NCI-H2171 treated with DMSO at 0.1 percent for 48 hours (cell line): ENCODE measurements around the gene CNTF.
A peak's percentile ranks its signal among the peaks of the same experiment; 100 is the strongest.
"Not testable (repeated sequence)": the region's sequence is repeated elsewhere in the genome, so short reads cannot be mapped to it uniquely, and the experiment has no call there.

Source experiments
- DNase-seq: peaks from one replicate; lab custom pipeline; 2025; lab: John Stamatoyannopoulos, UW

The CNTF gene, protein sequence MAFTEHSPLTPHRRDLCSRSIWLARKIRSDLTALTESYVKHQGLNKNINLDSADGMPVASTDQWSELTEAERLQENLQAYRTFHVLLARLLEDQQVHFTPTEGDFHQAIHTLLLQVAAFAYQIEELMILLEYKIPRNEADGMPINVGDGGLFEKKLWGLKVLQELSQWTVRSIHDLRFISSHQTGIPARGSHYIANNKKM

DNA sequence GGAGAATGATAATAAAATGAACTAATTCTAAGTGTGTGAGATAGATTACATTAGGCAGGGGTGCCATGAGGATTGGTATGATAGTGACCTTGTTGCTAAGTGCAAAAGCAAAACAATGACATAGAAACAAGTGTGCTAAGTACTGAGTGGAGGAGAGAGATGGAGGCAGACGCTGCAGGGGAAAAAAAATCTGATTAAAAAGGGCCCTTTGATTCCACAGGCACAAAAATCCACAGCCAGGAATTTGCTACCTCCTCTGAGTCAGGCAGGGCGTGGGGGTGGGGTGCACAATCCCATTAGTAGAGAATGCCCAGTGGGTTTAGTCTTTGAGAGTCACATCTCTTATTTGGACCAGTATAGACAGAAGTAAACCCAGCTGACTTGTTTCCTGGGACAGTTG is at the start of gene CNTF:
Gene CNTF, plus strand, starts transcription at position 322 of the 400 bp plus-strand sequence. CDS start 88 bp downstream, outside the sequence.
- no peak for DNase-seq

DNA sequence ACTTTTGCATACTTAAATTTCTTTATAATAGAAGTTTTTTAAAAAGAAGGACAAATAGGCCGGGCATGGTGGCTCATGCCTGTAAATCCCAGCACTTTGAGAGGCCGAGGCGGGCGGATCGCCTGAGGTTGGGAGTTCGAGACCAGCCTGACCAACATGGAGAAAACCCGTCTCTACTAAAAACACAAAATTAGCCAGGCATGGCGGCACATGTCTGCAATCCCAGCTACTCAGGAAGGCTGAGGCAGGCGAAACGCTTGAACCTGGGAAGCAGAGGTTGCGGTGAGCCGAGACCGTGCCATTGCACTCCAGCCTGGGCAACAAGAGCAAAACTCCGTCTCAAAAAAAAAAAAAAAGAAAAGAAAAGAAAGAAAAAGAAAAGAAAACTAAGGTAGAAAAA is 49.6 kb upstream of the CNTF start:
- DNase-seq = not testable (repeated sequence)

DNA sequence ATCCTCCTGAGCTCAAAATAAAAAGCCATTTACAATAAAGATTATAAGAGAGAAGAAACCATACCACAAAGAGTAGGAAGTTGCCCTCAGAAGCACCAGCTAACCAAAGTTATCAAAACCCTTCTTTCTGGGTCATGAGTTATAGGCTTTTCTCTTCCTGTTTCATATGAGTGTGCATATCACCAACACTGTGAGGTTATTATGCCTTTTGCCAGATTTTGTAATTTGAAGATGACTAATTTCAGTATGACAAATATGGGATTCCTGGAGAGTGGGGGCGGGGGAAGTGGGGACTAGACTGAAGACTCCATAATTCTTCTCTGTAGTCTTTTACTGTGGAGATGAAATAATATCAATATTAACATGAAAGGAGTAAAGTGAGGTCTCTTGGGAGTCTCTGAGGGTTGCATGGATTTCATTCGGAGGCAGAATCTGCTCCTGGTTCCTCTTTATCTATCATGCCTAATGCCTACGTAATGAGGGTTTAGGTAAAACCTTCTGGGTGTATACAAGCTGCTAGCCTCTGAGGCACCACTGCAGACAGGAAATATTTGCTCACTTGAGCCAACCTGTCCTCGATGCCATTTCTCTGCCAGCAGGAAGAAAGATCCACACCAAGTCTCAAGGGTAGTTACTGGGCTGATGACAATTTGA is 48.9 kb upstream of the CNTF start:
- no peak for DNase-seq

DNA sequence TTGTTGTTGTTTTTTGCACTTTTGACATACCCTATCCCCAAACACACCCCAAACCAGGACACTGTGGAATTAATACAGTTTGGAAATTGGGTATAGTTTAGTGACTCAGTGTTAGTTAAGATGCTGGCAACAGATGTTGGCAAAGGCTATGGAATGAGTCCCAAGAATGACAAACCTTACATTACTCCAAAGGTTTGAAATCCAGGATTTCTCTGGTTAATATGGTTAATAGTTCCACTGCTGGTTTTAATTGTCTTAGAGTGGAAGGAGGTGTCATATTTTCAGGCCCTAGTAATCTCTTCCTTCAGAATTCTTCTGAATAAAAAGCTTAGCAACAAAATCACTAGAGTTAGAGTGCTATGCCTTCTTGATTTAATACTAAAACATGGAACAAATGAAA is 47.6 kb upstream of the CNTF start:
- DNase-seq = no peak

DNA sequence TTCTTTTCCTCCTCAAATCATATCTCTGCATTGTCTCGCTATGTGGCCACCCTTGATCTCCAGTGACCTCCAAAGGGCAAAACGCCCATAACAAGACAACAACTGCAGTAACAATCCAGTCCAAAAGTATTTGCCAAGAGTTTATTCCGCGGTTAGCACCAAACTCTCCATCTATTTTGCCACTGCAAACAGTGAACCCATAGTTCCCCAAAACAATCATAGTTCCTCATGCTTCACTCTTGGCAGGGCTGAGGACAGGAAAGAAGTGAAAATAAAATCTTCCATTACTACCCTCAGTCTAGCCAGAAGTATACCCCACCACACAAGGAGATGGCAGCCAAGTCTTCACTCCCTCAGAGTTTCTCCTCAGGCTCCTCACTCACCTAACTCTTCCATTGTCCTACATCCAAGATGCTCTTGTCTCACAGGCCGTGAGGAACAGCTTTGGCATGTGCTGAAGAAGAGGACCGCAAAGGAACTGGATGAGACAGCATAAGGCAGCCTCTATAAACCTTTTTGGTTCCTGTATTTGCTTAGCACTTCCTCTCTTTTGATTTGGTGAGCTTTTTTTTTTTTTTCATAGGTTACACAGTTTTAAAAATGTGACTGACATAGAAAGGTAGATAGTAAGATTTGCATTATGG is 47.0 kb upstream of the CNTF start, which contains the start of gene LPXN:
Gene LPXN, minus strand, starts transcription at position 480 of the 644 bp plus-strand sequence. Its CDS starts 84 bp downstream, at position 396.
- no peak for DNase-seq

DNA sequence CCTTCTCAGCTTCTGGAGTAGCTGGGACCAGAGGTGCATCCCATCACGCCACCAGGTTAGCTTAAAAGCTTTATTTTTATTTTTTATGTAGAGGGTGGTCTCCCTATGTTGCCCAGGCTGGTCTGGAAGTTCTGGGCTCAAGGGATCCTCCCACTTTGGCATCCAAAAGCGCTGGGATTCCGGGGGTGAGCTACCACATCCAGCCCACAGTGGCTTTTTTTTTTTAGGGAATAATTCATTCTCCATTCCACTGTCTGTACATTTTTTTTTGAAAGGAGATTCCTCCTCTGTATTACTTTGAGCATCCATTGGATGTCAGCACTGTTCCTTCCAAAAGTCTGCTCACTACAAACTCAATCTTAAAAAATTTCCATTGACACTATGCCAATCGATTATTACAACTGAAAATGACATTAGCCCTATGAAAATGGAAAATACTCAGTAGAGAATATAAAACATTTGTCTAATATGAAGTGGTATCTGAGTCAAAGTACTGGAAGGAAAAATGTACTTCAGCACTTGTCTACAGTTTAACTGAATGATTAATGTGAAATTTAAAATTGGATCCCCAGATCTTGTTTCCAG is 45.5 kb upstream of the CNTF start:
- DNase-seq = peak; percentile 20

DNA sequence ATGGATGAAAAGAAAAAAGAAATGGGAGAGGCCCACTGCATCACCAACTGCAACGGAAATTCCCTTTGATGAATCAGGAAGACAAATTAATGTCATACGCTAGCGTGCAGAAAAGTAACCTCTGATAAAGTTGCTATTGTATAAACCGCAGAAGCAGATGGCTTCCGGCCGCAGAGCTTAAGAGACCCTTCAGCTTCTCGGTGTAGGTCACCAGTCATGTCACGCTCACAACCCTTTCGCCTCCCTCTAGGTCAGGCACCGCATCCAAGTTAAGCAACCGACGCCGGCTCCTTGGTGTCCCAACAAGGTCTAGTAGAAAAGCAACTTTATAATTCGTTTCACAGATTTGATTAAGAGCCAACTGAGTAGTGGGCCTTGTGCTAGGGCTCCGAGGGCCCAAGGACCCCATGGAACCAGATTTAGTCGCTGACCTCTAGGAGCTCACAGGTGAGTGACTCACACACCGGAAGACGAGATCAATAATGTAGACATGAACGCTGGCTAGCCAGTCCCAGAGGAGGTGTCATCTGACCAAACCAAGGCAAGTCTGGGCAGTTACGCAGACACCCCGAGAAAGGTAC is 44.8 kb upstream of the CNTF start:
- DNase-seq = no peak

DNA sequence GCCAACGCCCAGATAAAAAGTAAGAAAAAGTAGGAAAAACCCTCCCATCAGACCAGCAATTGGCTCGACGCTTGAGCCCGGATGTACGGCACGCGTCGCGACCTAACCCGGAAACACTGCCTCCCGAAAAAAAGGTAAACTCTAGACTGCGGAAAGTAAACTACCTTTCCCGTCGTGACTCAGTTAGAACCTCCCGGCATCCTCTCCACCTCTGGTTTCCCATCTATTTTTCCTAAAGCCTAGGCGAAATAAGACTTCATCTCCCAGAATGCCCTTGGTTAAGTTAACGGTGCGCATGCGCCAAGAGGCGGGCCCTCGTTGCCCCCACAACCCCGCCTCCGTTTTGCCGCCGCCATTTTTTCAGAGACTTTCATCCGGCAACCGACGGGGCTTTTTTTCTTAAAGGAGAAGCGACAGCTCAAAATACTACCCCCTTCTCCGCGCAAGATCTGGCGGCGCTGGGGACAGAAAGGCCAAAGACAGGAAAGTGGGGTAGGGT is 44.3 kb upstream of the CNTF start:
- peak; percentile 96 for DNase-seq

DNA sequence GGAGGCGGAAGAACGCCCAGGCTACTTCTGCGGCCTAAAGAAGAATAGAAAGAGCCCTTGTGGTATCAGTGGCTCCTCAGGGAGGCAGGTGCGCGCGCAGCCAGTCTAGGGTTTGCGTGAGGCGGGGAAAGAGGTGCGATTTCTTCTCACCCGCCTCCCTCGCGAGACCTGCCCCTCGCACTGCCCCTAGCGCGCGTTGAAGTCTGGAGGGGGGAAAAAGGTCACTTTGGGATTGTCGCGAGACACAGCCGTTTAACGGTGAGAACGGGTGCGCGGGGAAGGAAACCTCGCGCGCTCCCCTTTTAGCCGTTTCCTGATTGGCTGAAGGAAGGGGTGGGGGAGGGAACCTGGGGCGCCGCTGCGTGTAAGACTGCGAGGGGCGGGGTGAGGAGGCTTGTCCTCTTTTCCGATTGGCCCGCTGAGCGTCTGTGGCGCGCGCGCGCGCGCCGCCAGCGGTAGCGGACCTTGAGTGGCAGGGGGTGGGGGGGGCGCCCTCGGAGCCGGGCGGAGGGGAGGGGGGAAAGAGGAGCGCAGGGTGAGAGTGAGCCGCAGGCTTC is 43.8 kb upstream of the CNTF start, which contains the start of gene ZFP91:
Gene ZFP91, plus strand, starts transcription at position 429 of the 557 bp plus-strand sequence. CDS start 219 bp downstream, outside the sequence.
- DNase-seq = peak; percentile 86

DNA sequence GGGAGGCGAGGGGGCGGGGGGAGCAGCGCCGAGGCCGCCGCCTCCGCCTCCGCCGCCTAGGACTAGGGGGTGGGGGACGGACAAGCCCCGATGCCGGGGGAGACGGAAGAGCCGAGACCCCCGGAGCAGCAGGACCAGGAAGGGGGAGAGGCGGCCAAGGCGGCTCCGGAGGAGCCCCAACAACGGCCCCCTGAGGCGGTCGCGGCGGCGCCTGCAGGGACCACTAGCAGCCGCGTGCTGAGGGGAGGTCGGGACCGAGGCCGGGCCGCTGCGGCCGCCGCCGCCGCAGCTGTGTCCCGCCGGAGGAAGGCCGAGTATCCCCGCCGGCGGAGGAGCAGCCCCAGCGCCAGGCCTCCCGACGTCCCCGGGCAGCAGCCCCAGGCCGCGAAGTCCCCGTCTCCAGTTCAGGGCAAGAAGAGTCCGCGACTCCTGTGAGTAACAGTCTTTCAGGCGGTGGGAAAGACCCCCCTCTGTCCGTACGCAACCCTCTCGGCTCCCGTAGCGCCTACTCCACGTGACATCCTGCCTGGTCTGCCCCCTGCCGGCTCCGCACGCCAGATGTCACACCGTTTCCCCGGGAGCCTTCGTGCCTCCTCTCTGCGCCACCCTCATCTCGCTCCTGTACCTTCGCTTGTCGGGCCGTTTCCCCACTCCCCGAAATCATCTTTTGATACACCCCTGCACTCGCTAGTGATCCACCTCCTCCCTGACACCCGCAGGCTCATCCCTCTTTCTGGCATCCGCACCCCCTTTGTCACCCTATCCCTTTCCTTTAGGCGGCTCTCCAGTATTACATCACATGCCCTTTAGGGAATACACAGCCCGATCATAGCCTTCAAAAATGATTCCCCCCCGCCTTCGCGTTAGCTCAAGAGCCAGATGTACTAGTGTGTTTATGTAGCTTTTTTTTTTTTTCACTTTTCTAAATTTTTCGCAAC is 43.0 kb upstream of the CNTF start:
- peak; percentile 88 for DNase-seq

DNA sequence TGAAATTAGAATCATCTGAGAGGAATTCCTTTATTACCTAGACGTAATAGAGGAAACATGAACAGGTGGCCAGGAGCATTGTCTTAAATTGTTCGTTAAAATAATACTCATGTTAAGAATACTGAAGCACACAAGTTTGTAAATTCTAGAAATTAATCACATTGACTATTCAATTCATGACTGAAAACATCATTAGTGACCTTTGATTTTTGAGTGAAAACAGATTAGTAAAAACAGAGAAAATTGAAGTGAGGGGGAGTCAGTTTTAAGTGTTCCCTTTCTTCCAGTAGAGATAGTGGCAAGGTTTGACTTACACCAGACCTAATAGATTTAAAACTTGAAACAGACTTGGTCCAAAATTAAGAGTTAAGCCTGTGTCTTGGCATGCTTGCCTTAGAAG is 42.2 kb upstream of the CNTF start:
- DNase-seq = peak; percentile 12

DNA sequence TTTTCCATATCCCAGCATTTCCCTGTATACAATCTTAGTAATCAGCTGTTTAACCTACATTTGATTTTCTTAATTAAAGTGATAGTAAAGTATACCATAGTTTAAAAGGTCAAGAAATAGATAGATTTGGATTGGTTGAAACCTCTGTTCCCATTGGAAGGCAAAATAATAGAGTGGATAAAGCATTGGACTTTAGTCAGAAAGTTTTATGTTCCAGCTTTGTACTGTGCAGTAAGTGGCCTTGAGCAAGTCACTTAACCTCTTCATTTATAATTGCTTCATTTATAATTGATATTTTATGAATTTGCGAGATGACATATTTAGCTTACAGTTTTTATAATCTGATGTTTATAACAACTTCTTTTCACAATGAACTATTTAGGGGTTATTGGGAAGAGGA is 40.0 kb upstream of the CNTF start:
- no peak for DNase-seq

DNA sequence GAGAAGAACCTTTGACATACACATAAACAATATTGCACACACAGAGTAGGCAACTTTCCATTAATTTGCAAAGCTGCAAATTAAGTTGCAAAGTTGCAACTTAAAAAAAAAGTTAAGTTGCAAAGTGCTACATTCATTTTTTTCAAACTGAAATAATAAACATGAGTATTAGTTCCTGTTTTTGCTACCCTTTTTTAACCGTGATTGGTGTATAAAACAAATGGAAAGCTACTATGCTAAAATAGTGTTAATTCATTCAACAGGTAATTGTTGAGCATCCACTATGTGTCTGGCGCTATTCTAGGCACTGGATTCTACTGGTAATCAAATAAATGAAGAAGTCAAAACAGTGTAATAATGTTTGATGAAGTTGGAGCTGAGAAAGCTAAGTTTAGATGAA is 35.5 kb upstream of the CNTF start:
- DNase-seq = no peak

DNA sequence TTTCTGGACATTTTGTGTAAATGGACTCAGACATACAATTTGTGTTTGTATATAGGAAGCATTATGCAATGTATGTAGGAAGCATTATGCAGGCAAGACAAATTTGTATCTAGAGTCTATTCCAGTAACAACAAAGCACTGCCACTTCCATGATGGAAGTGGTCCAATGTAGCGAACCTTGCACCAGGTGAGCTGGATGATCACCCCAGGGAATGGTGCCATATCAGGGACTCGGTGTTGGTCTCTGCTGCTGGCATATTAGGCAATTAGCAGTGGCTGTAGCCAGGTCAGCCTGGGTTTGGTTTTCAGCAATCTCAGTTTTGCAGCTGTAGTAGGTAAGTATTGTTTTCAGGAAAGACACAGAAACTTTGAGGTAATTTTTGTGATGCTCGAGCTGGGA is 30.8 kb upstream of the CNTF start:
- DNase-seq = no peak

DNA sequence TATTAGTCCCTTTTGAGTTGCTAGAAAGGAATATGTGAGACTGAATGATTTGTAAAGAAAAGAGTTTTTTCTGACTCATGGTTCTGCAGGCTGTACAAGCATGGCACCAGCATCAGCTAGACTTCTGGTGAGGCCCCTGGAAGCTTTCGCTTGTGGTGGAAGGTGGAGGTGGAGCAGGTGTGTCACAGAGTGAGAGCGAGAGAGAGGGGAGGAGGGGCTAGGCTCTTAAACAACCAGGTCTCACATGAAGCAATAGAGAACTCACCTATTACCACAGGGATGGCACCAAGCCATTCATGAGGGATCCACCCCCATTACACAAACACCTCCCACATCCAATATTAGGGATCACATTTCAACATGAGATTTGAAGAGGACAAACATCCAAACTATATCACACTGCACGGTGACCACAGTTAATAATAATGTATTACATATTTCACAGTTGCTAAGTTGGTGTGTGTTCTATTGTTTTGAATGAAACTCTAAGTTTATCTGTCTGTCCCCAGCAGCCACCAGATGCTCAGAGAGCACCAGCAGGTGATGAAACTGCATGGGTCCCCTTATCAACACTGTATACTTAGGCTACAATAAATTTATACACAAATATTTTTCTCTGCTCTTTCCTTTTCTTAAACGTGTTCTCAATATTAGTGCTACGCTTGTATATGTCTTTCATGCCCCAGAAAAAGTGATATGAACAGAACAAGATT is 29.5 kb upstream of the CNTF start:
- peak; percentile 20 for DNase-seq

DNA sequence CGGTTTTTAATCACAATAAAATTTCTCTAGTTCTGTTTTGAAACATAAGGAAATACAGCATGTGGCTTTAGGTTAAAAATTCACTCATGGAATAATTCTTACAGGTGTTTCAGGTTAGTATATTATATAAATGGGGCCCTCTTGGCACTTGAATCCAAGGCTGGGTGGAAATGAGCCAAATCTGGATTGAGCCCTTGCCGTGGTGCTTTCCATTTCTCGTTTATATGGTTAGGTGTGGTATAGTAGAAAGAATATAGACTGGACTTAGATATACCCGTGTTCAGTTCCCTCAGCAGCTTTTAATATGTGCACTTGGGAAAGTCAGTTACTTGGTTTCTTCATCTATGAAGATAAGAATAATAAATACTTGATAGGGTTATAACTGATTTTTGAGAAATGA is 27.6 kb upstream of the CNTF start:
- DNase-seq = no peak

DNA sequence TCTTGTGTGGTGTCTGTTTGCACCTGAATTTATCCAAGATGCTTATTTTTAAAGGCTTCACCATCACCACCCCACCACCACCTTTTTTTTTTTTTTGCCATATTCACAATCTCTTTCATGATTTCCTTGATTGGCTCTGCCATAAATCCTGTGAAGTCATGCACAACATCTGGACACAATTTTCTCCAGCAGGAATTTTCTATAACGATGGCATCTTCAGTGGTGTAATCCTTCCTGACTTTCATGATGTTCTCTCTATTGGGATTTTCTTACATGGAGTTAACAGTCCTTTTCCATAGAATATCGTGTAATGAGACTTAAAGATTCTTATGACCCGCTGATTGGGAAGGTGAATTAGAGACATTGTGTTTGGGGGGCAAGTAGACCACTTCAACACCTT is 25.8 kb upstream of the CNTF start:
- no peak for DNase-seq

DNA sequence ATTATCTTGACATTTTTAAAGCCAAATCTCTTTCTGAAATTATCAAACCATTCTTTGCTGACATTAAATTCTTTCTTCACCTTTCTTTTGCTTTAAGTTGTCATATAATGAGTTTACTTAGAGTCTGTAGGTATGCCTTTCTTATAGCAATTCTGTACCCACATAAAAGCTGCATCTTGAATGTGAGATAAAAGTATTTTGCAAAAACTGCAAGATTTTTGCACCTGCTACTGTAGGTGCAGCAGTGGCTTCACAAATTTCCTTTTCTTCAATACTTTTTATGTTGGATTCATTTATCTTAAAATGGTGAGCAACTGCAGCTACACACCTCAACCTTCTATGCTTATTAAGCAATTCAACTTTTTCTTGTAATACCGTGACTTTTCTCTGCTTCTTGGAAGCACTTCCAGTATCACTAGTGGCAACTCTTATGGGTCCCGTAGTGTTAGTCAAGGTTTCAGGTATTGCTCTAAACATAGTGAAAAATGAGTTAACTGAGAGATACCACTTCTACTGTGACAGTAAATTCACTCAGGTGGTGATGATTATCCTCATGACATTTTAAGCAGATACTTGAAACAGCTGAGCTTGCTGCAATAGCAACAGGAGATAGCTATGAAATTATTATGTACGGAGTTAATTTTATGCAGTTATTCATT is 24.9 kb upstream of the CNTF start:
- DNase-seq = no peak

DNA sequence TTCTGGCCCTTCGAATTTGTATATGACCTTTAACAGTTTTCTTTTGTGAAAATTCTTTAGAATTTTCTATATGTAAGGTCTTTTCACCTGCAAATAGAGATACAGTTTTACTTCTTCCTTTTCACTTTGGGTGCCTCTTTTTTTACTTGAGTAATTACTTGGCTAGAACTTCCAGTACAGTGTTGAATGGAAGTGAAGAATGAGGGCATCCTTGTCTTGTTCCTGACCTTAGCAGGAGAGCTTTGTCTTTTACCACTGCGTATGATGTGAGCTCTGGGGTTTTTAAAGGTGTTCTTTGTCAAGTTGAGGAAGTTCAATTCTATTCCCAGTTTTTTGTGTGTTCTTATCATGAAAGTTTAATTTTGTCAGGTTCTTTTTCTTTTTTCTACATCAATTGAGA is 22.0 kb upstream of the CNTF start:
- no peak for DNase-seq
